Liver (tissue), 3 donors: ENCODE measurements around the gene EPHB2.

Experiments
- FOXA2 ChIP-seq: IDR thresholded peaks from 2 replicates; pipeline ENCODE4 v1.6.1; 2016; ENCODE audit warnings: antibody characterized with exemption
- HNF4G ChIP-seq: IDR thresholded peaks from 2 replicates; pipeline ENCODE4 v1.6.1; 2016; ENCODE audit warnings: antibody characterized with exemption
- YY1 ChIP-seq: IDR thresholded peaks from 2 replicates; pipeline ENCODE4 v1.6.1; 2016; ENCODE audit warnings: antibody characterized with exemption, mild to moderate bottlenecking
- TF ChIP-seq, protein P1 (sequence below): fragments of 150-350 bp; IDR thresholded peaks from 2 replicates; pipeline ENCODE4 v1.5.1; 2017; ENCODE audit warnings: improper control_type of control experiment, low read depth, low read length; ENCODE audit not compliant: missing input control
- TF ChIP-seq, protein P2 (sequence below): IDR thresholded peaks from 2 replicates; pipeline ENCODE4 v1.6.1; 2016; ENCODE audit warnings: antibody characterized with exemption, mild to moderate bottlenecking
- donor health status: healthy.
- donor health status: healthy.

DNA sequence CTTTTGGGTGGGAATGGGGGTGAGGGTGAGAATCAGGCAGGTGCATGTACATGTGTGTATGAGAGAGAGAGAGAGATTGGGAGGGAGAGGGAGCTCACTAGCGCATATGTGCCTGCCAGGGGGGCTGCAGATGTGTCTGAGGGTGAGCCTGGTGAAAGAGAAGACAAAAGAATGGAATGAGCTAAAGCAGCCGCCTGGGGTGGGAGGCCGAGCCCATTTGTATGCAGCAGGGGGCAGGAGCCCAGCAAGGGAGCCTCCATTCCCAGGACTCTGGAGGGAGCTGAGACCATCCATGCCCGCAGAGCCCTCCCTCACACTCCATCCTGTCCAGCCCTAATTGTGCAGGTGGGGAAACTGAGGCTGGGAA is 95.0 kb downstream of the EPHB2 start:
- TF ChIP-seq YY1 = no peak
- TF ChIP-seq HNF4G = no peak
- TF ChIP-seq FOXA2 = no peak
- TF ChIP-seq, protein P1, sequence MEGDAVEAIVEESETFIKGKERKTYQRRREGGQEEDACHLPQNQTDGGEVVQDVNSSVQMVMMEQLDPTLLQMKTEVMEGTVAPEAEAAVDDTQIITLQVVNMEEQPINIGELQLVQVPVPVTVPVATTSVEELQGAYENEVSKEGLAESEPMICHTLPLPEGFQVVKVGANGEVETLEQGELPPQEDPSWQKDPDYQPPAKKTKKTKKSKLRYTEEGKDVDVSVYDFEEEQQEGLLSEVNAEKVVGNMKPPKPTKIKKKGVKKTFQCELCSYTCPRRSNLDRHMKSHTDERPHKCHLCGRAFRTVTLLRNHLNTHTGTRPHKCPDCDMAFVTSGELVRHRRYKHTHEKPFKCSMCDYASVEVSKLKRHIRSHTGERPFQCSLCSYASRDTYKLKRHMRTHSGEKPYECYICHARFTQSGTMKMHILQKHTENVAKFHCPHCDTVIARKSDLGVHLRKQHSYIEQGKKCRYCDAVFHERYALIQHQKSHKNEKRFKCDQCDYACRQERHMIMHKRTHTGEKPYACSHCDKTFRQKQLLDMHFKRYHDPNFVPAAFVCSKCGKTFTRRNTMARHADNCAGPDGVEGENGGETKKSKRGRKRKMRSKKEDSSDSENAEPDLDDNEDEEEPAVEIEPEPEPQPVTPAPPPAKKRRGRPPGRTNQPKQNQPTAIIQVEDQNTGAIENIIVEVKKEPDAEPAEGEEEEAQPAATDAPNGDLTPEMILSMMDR = no peak
- TF ChIP-seq, protein P2, sequence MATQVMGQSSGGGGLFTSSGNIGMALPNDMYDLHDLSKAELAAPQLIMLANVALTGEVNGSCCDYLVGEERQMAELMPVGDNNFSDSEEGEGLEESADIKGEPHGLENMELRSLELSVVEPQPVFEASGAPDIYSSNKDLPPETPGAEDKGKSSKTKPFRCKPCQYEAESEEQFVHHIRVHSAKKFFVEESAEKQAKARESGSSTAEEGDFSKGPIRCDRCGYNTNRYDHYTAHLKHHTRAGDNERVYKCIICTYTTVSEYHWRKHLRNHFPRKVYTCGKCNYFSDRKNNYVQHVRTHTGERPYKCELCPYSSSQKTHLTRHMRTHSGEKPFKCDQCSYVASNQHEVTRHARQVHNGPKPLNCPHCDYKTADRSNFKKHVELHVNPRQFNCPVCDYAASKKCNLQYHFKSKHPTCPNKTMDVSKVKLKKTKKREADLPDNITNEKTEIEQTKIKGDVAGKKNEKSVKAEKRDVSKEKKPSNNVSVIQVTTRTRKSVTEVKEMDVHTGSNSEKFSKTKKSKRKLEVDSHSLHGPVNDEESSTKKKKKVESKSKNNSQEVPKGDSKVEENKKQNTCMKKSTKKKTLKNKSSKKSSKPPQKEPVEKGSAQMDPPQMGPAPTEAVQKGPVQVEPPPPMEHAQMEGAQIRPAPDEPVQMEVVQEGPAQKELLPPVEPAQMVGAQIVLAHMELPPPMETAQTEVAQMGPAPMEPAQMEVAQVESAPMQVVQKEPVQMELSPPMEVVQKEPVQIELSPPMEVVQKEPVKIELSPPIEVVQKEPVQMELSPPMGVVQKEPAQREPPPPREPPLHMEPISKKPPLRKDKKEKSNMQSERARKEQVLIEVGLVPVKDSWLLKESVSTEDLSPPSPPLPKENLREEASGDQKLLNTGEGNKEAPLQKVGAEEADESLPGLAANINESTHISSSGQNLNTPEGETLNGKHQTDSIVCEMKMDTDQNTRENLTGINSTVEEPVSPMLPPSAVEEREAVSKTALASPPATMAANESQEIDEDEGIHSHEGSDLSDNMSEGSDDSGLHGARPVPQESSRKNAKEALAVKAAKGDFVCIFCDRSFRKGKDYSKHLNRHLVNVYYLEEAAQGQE = no peak
